Measurements from ENCODE around the gene GADD45B.
A peak's percentile ranks its signal among the peaks of the same experiment; 100 is the strongest.
"Not testable (repeated sequence)": the region's sequence is repeated elsewhere in the genome, so short reads cannot be mapped to it uniquely, and the experiment has no call there.

The GADD45B gene

DNA sequence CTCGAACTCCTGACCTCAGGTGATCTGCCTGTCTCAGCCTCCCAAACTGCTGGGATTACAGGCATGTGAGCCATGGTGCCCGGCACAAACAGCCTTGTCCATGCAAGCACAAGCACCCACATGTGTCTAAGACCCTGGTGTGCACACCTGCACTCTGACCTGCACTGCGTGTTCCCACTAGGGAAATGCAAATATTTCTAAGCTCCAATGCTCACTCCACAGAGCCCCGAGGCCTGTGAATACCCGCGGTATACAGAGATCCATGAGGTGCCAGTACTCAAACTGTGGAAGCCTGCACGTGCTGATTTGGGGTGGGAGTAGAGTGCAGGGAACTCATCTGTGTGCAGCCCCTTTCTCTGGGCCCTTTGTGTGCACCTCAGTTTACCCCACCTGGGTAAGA, 14.7 kb downstream of the GADD45B start:
- no peak for DNase-seq

DNA sequence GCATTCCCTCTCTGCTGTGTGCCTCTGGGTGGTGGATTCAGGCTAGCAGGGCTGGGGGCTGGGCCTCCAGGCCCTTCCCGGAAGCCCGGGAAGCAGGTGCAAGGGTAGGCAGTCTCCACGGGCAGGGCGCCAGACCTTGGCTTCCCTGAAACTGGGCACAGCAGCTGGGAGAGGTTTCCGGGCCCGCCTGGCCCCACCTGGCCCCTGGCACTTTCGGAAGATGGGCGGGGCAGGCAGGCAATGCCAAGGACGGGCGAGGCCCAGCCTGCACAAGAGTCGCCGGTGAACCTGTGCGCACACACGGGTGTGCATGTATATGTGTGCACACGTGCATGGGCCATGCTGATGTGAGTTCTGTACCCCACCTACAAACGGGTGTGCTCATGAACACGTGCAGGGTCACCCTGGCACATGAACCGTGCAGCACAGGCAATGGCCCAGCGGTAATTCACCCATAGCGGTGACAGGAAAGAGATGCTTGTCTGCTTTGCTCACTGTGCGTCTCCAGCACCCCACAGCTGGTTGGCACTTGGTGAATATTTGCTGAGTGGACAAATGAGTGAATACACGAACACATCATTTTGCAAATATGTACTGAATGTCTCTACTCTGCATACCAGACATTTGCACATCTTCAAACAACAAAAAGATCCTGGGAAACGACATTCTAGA, 15.3 kb downstream of the GADD45B start:
- DNase-seq = no peak

DNA sequence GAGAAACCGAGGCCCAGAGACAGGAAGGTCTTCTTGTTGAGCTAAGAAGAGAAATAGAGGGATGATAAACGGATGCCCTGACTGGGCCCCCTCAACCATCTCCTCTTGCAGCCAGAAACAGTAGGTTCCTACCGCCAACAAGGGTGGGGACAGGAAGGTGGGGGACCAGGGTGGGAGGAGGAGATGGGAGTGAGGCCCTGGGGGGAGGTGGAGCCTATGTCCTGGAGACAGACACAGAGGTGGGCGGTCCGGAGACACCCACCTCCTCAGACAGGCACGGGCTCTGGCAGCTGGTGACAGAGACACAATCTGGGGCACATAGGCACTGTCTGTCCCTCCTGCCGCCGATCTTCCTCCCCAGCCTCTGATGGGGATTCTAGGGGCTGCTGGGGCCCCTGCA, 16.9 kb downstream of the GADD45B start:
- DNase-seq = no peak

DNA sequence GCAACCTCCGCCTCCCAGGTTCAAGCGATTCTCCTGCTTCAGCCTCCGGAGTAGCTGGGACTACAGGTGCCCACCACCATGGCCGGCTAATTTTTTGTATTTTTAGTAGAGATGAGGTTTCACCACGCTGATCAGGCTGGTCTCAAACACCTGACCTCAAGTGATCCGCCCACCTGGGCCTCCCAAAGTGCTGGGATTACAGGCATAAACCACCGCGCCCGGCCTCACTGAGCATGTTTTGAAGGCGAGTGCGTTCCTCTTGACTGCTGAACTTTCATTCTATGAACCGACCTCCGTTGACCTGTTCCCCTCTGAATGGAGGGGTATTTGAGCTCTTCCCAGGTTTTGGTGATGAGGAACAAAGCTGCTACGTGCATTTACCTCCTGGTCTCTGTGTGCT, 17.5 kb downstream of the GADD45B start:
- not testable (repeated sequence) for DNase-seq

DNA sequence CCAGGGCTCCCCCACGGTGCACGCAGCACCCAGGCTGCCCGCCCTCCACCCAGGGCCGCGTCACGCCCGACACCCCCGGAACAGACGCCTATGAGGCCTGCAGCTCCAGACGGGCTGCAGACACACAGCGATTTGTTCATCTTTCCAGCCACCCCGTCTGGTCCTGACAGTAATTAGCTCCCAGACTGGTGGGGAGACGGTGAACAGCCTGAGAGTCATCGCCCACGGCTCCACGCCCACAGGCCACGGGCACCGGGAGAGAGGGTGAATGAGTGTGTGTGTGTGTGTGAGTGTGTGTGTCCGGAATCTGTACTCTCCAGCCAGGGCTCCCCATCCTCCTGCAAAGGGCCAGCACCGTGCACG, 18.1 kb downstream of the GADD45B start:
- no peak for DNase-seq

DNA sequence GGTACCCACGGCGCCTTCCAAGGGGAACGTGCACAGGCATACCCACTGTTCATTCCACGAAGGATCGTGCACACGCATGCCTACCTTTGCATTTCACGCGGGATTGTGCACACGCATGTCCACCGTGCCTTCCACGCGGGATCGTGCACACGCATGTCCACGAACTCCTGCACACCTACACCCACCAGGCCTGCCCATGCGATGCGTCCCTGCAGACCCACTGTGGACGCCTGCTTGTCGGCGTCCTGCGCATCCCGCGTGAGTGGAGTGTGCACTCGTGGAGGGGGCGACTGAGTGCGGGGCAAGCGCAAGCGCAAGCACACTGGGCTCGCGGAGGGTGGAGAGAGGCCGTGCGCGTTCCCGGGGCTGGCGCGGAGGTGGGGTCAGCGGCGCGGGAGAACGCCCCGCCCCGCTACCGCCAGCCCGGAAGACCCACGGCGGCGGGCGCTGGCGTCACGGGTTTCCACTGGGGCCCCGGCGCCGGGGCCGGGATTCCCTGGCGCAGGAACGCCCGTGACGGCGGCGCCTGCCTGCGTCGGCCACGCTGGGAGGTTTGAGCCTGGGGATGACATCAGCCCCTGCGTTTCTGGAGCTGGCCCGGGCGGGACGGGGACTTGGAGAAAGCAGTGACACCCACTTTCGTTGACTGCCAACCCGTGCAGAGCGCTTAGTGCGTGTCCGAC, 18.7 kb downstream of the GADD45B start:
- DNase-seq = peak; percentile 73 to 75

DNA sequence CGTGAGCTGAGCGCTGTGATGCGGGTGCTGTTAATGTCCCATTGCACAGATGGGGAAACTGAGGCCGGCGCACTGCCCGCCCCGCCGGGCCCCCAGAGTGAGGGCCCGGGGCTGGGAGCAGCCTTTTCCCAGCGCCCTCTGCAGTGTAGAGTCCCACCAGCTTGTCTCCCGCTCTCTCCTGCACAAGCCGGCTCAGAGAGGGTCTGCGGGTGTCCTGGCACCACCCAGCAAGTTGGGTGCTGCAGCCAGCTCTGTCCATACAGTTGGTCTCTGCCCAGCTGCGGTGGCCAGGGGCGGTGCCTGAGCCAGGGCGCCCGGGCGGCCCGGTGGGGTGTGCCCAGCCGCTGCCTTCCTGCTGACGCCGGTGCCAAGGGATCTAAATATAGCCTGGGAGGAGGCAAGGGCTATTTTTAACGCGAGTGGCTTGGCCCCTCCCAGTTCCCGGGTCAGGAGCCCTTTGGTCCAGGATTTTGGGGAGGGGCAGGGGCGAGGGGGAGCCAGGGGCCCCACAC, 19.3 kb downstream of the GADD45B start:
- DNase-seq = peak; percentile 56 to 78

DNA sequence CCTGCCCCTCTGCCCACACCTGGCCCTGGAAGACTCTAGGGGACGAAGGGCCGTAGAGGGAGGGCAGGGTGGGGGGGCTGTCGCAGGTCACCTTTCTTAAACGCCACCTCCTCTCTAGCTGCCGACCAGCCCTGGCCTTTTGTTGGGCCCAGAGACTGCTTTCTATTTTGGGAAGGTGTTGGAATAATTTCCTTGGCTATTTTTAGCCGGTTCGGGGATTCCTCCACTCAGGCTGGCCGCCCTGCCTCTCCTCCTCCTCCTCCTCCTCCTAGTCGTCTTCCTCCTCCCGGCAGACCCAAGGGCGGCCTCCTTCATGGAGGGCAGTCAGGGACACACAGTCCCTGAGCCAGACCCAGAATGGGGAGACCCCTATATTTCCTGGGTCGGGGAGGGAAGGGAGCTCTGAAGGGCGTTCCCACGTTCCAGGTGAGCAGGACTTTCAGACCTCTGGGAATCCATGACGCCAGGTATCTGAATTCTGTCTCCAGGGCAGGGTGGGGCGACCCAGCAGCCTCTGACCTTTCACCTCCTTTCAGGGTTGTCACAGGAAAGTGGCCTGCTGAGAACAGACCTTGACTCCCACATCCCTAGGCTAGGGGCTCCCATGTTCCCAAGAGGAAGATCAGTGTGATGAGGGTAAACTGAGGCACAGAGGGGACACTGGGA, 19.9 kb downstream of the GADD45B start:
- DNase-seq = no peak

DNA sequence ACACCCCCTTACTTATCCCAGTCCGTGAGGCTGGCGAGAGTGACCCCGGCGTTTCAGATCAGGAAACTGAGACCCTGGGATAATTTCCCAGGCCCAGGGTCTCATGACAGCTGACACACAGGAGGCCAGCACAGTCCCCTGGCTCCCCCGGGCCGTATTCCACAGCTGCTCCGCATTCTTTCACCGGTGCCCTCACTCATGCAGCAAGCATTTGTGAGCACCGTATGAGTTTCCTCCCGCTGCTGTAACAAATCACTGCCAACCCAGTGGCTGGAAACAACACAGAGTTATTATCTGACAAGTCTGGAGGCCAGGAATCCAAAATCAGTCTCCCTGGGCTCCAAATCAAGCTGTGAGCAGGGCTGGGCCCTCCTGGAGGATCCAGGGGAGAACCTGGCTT, 21.3 kb downstream of the GADD45B start:
- DNase-seq = no peak

DNA sequence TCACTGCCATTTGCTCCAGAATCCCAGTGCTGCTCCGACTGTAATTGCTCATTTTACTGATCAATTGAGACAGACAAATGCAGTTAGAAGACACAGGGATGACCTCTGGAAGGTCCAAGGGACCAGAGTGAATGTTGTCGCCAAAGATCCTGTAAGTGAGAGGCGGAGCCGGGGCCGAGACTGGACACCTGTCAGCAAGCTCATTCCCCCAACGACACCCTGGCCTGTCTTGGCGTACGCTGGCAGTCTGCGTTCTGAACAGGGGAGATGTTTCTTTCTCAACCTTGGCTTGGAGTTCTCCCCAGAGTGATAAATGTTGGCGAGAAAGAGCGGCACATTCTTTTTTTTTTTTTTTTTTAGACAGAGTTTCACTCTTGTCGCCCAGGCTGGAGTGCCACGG, 24.2 kb downstream of the GADD45B start:
- no peak for DNase-seq

DNA sequence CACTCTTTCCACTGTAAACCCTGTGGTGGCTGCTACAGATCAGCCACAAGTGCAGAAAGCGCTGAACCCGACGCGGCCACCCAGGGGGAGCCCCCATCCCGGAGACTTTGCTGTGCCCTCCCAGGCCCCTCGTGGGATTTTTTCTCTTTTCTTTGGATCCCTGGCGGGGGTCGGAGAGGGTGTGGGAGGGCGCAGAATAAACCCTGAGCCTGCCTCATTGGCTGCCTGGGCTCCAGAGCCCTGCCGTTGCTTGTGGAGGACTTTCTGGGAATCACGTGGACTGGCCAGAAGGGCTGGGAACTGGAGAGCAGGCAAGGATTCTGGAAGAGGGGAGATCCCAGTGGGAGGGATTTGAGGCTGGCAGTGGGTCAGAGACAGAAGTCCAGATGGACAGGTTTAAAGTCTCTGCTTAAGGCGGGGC, 24.9 kb downstream of the GADD45B start:
- no peak for DNase-seq

DNA sequence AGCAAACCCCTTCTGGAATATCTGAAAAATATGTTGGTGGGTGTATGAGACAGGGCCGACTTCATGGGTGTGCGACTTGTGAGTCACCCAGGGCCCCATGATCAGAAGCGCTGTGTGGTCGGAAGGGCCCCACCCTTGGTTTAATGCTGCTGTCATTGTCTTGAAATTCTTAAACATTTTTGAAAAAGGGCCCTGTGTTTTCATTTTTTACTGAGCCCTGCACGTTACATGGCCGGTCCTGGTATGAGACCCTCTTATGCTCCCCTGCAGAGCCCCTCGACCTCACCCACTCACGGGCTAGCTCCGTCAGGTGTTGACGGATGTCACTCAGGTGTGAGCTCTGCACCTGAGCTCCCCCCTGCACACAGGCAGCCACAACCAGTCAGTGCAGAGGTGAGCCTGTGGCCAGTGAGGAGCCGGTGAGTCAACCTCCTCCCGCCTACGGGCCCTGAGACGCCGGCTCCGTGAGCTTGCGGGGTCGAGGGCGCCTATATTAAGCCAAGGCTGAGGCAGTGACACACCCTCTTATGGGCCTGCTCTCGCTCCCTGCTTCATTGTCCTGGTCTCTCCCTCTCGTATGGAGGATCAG, 27.7 kb downstream of the GADD45B start:
- peak; percentile 82 to 84 for DNase-seq

DNA sequence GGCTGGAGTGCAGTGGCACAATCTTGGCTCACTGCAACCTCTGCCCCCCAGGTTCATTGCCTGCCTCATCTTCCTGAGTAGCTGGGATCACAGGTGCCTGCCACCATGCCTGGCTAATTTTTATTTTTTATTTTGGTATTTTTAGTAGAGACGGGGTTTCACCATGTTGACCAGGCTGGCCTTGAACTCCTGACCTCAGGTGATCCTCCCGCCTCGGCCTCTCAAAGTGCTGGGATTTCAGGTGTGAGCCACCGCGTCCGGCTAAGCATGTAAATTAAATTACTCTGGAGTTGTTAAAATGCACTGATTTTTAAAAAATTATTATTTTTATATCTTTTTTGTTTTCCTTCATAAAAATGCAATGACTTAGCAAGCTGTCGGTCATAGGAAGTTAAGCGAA, 30.7 kb downstream of the GADD45B start:
- DNase-seq = not testable (repeated sequence)

DNA sequence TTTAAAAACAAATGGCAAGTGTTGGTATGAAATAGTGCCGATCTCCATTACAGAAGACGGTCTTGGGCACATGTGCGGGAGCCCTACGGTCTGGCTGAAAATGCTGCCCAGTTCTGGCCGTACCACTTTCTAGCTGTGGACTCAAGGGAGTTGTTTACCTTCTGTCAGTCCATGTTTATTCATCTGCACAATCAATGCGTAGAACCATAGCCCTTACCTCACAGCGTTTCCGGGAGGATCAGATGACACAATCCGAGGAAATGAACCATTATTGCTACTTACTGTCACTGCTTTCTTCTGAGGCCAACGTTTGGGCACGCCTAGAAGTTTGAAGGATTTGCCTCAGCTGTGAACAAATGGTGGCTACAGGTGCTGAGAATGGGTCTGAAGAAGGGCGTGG, 31.2 kb downstream of the GADD45B start:
- DNase-seq = peak; percentile 49 to 70

DNA sequence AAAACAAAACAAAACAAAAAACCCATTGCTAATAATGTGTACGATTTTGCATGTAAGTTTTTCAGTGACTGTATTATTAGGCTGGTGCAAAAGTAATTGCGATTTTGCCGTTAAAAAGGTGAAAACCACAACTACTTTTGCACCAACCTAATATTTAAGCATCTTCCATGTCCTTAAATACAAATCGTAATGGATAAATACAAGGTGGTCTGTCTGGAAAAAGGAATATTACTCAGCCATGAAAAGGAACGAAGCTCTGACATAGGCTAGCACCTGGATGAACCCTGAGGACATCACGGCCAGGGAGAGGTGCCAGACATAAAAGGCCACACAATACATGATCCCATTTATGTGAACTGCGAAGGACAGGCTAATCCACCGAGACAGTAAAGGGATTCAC, 33.2 kb downstream of the GADD45B start:
- DNase-seq = no peak

DNA sequence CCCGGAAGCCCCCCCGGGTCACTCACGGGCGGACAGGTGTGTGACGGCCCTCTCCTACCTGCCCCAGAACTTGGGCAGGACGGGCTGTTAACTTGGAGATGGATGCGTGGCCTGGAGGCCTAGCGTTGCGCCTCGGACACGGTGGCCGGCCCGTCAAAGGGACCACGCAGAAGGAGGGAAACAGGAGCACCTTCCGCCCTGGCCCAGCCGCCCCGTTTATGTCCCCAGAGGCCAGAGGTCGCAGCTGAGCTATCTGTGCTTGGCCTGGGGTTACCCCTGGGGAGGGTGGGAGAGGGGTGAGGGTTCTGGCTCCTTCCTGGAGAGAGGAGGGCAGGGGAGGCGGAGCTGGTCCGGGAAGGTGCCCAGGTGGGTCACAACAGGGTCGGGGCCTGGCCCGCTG, 35.6 kb downstream of the GADD45B start:
- no peak for DNase-seq

DNA sequence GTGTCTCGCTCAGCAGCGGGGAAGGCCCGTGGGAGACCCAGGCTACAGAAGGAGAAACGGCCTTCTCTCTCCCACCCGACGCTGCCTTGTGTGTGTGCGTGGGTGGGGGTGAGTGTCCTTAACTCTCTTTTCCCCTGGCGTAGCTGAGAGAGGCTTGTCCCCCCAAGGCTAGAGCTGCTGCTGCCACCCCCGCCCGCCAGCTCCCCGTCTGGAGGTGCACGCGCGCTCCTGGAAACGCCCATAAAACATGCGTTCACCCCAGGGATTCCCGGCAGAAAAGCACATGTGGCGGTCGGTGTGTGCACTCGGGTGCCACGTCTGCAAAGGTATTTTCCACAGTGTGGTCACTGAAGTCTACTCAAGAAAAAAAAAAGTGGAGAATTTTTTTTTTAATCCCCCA, 36.1 kb downstream of the GADD45B start:
- no peak for DNase-seq

DNA sequence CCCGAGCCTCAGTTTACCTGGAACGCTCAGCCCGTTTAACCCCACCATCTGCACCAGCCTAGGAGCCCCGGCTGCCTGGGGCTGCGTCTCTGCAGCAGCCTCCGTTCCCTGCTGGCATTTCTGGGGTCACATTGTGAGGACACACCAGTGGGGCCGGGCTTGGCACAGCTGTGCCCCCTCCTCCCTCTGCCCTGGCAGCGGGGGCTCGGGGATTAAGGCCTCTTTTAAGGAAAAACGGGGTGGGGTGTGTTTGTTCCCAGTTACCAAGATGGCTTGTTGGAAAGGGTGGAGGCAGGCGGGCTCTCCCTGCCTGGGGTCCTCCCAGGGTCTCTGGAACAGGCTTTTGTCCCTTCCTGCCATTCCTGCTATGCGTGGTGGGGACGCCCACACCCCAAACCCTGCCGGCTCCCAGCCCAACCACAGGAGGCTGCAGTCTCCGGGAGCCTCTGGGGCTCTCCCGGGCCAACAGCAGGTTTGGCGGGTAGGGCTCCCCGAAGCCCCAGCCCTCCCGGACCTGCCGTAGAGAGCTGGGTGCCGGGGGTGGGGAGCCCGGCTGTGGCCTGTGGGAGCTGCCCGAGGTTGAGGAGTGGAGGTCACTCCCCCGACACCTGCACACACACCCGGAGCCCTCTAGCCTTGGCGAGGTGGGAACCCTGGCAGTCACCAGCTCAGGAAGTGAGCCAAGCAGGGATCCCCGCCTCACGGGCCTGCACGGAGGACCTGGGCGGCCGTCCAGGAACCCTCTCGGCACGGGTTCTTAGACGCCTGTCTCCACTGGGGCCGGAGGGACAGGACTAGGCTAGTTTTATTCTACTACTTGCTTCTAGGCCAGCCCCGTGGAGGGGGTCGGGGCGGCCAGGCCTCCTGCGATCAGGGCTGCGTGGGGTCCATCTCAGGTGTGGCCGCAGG, 36.9 kb downstream of the GADD45B start:
- DNase-seq = no peak

DNA sequence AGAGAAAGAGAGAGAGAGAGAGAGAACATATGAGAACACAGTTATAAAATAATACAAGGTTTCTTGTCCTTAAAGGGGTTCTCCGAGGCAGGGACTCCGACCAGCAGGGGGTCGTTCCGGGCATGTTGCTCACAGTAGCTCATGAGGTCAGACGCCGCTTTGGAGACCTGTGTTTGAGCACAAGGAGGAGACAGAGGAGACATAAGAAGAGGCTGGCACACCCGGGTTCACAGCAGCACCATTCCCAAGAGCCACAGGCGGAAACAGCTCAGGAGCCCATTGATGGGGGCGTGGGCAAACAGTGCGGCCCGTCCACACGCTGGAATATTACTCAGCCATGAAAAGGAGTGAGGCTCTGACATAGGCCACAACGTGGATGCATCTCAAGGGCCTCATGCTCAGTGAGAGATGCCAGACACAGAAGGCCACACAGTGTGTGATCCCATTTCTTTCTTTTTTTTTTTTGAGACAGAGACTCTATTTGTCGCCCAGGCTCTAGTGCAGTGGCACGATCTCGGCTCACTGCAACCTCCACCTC, 39.1 kb downstream of the GADD45B start:
- DNase-seq = no peak

DNA sequence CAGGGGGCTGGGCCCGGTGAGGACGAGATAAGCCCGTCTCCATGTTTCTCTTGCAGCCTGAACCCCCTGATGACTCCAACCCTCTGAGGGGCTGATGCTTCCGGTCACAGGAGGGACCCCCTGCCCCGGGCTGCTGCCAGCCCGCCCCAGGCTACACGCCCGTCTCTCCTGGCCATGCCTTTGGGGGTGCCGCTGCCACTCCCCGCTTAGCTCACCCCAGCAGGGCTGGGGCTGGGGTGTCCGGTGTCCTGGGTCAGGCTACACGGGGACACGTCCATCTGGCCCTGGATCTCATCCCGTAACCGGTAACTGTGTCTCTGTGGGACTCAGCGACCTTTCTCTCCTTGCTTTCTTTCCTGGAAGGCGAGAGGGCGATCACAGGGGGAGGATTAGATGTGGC, 40.8 kb downstream of the GADD45B start:
- DNase-seq = no peak

DNA sequence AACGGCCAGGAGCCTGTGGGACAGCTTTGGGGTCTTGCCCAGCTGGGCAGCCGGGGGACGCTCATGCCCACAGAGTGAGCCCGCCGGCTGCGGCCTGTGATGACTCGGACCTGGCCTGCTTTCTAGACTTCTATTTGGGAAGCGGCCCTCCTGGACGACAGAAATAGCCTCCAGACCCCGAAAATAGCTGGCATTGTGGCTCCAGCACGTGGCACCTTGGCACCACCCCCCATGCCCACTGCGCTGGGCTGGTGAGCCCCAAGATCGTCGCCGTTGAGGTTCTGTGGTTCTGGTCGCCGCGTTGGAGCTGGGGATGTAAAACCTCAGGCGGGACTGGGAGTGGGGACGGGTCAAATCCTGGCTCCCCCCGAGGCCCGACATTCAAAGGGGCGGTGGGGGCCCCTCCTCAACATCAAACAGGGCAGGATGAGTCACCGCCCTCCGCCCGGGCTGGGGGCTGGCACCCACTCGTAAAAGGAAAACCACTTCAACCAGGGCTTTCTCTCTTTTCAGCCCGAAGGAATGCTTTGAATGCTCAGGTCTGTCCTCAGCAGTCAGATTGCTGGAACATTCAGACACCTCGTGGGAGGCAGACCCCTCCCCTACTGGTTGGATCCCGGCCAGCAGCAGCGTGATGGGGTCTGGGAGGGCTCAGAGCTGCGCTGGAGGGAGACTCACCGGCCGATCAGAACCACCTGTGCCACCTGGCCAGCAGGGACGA, 42.1 kb downstream of the GADD45B start:
- no peak for DNase-seq

Data from inflammatory macrophage (primary cell).